K562 (cell line): Measurements from ENCODE around the gene DLGAP3. TPM values are rescaled to one million over a fixed set of nuclear protein-coding genes. Genes with fewer than 3 reads are reported as not detected.
A peak's percentile ranks its signal among the peaks of the same experiment; 100 is the strongest.

ENCODE experiments used
- ELF1 ChIP-seq: fragments of 200-800 bp; sonication (Bioruptor generic); IDR thresholded peaks from 2 replicates; pipeline ENCODE4 v1.6.1; 2016; ENCODE audit warnings: missing genetic modification characterization, missing compliant biosample characterization
- ETS2 ChIP-seq: IDR thresholded peaks from 2 replicates; pipeline ENCODE4 v1.6.1; 2016; ENCODE audit warnings: borderline replicate concordance, missing genetic modification characterization, mild to moderate bottlenecking, moderate library complexity, missing compliant biosample characterization; ENCODE audit not compliant: poor library complexity, severe bottlenecking
- HDGF ChIP-seq: fragments of 450-650 bp; IDR thresholded peaks from 2 replicates; pipeline ENCODE4 v1.6.1; 2016
- HNRNPK ChIP-seq: fragments of 200-400 bp; formaldehyde crosslinking; IDR thresholded peaks from one replicate; pipeline ENCODE4 v1.6.1; 2018; ENCODE audit warnings: mild to moderate bottlenecking, low read depth, low read length; ENCODE audit not compliant: poor library complexity, severe bottlenecking
- KDM5B ChIP-seq: fragments of 200-600 bp; sonication (generic); IDR thresholded peaks from 2 replicates; pipeline ENCODE4 v1.6.1; 2012; ENCODE audit warnings: low read depth, mild to moderate bottlenecking, moderate library complexity, low read length, control low read depth, inconsistent platforms; ENCODE audit not compliant: insufficient replicate concordance
- MEF2D ChIP-seq: conservative IDR thresholded peaks from 2 replicates; pipeline ENCODE4 v1.6.1; 2016; ENCODE audit warnings: low read depth, missing genetic modification characterization, missing compliant biosample characterization
- NFIC ChIP-seq: fragments of 450-650 bp; IDR thresholded peaks from 2 replicates; pipeline ENCODE4 v1.6.1; 2017; ENCODE audit warnings: mild to moderate bottlenecking, inconsistent platforms
- NRF1 ChIP-seq, 2 experiments: fragments of 450-650 bp; IDR thresholded peaks in 1 of 2; conservative IDR thresholded peaks in 1 of 2; 2 replicates each; pipeline ENCODE4 v1.6.1; 2014; ENCODE audit warnings: mild to moderate bottlenecking in 2 of 2
- RBM14 ChIP-seq: fragments of 200-400 bp; formaldehyde crosslinking; IDR thresholded peaks from 2 replicates; pipeline ENCODE4 v1.6.1; 2018; ENCODE audit warnings: low read depth, mild to moderate bottlenecking, low read length, moderate library complexity, borderline replicate concordance; ENCODE audit not compliant: insufficient read depth
- RUNX1 ChIP-seq: sonication (generic); IDR thresholded peaks from 2 replicates; pipeline ENCODE4 v1.6.1; 2016; ENCODE audit warnings: antibody characterized with exemption, low read depth
- TCF3 ChIP-seq: sonication (generic); formaldehyde crosslinking; IDR thresholded peaks from 2 replicates; pipeline ENCODE4 v1.4.0; 2020; ENCODE audit warnings: mild to moderate bottlenecking, missing genetic modification reagents
- TCF7L2 ChIP-seq: fragments of 150-350 bp; IDR thresholded peaks from 2 replicates; pipeline ENCODE4 v1.6.1; 2016; ENCODE audit warnings: low read depth, mild to moderate bottlenecking, low read length, moderate library complexity
- ZC3H8 ChIP-seq: fragments of 450-650 bp; IDR thresholded peaks from 2 replicates; pipeline ENCODE4 v1.6.1; 2017
- ZNF133 ChIP-seq: fragments of 250-450 bp; sonication (Bioruptor Pico); IDR thresholded peaks from 2 replicates; pipeline ENCODE4 v1.4.0; 2020; ENCODE audit warnings: mild to moderate bottlenecking
- ZNF3 ChIP-seq: fragments of 250-450 bp; sonication (Bioruptor Pico); IDR thresholded peaks from 2 replicates; pipeline ENCODE4 v1.5.0; 2021; ENCODE audit warnings: mild to moderate bottlenecking, moderate library complexity
- ZNF384 ChIP-seq: IDR thresholded peaks from 2 replicates; pipeline ENCODE4 v1.6.1; 2012; ENCODE audit warnings: low read depth, low read length, improper control_type of control experiment
- ZNF764 ChIP-seq: fragments of 250-450 bp; sonication (Bioruptor Pico); IDR thresholded peaks from 2 replicates; pipeline ENCODE4 v1.4.0; 2020; ENCODE audit warnings: low read depth, mild to moderate bottlenecking, moderate library complexity
- polyA plus RNA-seq, 8 experiments: library from polyadenylated mRNA; depleted of rRNA in 4 of 8; stranded (reverse) in 5 of 8; unstranded in 3 of 8; fragments of >200 nt; fragmentation: Nextera tagmentation in 2 of 8; fragmentation: Illumina TruSeq in 1 of 8; extraction: Ambion mirVana in 2 of 8; extraction: Trizol in 1 of 8; gene quantifications; 2 replicates each; pipeline versions ENCODE4 v1.2.1 to v1.2.3, GENCODE V29; 2011 to 2014; ENCODE audit warnings: inconsistent platforms in 1 of 8, missing spikeins in 1 of 8
- total RNA-seq, 7 experiments: library from RNA; depleted of rRNA in 6 of 7; stranded (reverse); fragments of >200 nt in 6 of 7; fragmentation: Illumina TruSeq in 2 of 7; extraction: Trizol in 2 of 7; gene quantifications; 2 replicates each; pipeline versions ENCODE4 v1.2.1 to v1.2.3, GENCODE V29; 2011 to 2021; ENCODE audit warnings: low replicate concordance in 1 of 7
- TF ChIP-seq, protein P1 (sequence below): fragments of 250-450 bp; sonication (Bioruptor Pico); IDR thresholded peaks from 2 replicates; pipeline ENCODE4 v1.9.0; 2021; ENCODE audit warnings: mild to moderate bottlenecking, inconsistent platforms
- TF ChIP-seq, protein P2 (sequence below): sonication (generic); formaldehyde crosslinking; IDR thresholded peaks from 2 replicates; pipeline ENCODE4 v1.8.0; 2022; ENCODE audit warnings: missing genetic modification reagents, mild to moderate bottlenecking, borderline replicate concordance
- TF ChIP-seq, protein P3 (sequence below): IDR thresholded peaks from 2 replicates; pipeline ENCODE4 v1.6.1; 2014; ENCODE audit warnings: antibody characterized with exemption
- TF ChIP-seq, protein P4 (sequence below): fragments of 250-450 bp; sonication (Bioruptor Pico); IDR thresholded peaks from 2 replicates; pipeline ENCODE4 v1.4.0; 2020
- TF ChIP-seq, protein P5 (sequence below): sonication (generic); formaldehyde crosslinking; IDR thresholded peaks from 2 replicates; pipeline ENCODE4 v1.8.0; 2022; ENCODE audit warnings: mild to moderate bottlenecking, missing genetic modification reagents

DLGAP3 gene
- total and polyA plus RNA-seq, 9 of the 15 experiments (the other 6 are each of a cell fraction or from before 2014, with no cell fraction given): 0.01 to 0.16 (median 0.07) TPM; not detected in 6

DNA sequence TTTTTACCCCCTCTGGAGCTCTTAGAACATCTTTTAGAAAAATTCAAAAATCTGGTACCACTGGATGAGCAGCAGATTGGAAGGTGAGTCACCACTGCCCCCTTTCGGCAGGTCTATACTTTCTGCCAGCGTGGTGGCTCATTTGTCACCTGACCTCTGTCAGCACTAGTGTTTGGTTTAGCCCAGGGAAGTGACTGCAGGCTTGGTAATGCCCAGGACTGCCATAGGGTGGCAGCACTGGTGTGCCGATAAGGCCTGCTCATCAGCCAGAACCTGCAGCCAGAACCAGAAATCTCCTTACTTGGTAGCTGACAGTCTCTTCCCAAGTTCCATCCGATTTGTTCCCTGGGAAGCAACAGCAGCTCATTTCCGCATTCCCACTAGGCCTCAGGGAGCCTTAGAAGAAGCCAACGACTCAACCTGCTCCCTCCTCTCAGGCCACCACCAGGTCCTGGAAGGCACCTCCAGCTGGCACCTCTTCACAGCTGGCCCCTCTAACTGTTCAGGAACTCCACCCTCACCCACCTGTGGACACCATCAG is 76.7 kb downstream of the DLGAP3 start (continued):
- TF ChIP-seq ZNF133 (no peak), HDGF (peak; percentile 92; the same call in 1 of the 2 replicates), ZNF764 (CRISPR knock-in tag) (peak; percentile 97), RUNX1 (no peak), KDM5B (no peak), ETS2 (no peak), NRF1 (conservative IDR thresholded peaks at IDR 0.05 in 1 of 2, IDR thresholded peaks at IDR 0.05 in 1 of 2) (no peak), MEF2D (tag) (no peak), ZNF3 (CRISPR knock-in tag) (no peak), ELF1 (tag) (no peak), RBM14 (no peak), HNRNPK (no peak), TCF7L2 (no peak), TCF3 (CRISPR knock-in tag) (peak; percentile 28; the same call in 1 of the 2 replicates), ZNF384 (peak; percentile 56; the same call in 1 of the 2 replicates), NFIC (no peak), ZC3H8 (no peak)
- TF ChIP-seq, protein P1, sequence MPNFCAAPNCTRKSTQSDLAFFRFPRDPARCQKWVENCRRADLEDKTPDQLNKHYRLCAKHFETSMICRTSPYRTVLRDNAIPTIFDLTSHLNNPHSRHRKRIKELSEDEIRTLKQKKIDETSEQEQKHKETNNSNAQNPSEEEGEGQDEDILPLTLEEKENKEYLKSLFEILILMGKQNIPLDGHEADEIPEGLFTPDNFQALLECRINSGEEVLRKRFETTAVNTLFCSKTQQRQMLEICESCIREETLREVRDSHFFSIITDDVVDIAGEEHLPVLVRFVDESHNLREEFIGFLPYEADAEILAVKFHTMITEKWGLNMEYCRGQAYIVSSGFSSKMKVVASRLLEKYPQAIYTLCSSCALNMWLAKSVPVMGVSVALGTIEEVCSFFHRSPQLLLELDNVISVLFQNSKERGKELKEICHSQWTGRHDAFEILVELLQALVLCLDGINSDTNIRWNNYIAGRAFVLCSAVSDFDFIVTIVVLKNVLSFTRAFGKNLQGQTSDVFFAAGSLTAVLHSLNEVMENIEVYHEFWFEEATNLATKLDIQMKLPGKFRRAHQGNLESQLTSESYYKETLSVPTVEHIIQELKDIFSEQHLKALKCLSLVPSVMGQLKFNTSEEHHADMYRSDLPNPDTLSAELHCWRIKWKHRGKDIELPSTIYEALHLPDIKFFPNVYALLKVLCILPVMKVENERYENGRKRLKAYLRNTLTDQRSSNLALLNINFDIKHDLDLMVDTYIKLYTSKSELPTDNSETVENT (CRISPR knock-in tag): 0 out of 2 replicates have a peak, but pooled peaks have one; percentile 31
- TF ChIP-seq, protein P2, sequence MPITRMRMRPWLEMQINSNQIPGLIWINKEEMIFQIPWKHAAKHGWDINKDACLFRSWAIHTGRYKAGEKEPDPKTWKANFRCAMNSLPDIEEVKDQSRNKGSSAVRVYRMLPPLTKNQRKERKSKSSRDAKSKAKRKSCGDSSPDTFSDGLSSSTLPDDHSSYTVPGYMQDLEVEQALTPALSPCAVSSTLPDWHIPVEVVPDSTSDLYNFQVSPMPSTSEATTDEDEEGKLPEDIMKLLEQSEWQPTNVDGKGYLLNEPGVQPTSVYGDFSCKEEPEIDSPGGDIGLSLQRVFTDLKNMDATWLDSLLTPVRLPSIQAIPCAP (CRISPR knock-in tag): no peak
- TF ChIP-seq, protein P3, sequence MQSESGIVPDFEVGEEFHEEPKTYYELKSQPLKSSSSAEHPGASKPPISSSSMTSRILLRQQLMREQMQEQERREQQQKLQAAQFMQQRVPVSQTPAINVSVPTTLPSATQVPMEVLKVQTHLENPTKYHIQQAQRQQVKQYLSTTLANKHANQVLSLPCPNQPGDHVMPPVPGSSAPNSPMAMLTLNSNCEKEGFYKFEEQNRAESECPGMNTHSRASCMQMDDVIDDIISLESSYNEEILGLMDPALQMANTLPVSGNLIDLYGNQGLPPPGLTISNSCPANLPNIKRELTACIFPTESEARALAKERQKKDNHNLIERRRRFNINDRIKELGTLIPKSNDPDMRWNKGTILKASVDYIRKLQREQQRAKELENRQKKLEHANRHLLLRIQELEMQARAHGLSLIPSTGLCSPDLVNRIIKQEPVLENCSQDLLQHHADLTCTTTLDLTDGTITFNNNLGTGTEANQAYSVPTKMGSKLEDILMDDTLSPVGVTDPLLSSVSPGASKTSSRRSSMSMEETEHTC: peak; percentile 92
- TF ChIP-seq, protein P4, sequence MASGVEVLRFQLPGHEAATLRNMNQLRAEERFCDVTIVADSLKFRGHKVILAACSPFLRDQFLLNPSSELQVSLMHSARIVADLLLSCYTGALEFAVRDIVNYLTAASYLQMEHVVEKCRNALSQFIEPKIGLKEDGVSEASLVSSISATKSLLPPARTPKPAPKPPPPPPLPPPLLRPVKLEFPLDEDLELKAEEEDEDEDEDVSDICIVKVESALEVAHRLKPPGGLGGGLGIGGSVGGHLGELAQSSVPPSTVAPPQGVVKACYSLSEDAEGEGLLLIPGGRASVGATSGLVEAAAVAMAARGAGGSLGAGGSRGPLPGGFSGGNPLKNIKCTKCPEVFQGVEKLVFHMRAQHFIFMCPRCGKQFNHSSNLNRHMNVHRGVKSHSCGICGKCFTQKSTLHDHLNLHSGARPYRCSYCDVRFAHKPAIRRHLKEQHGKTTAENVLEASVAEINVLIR (CRISPR knock-in tag): no peak
- TF ChIP-seq, protein P5, sequence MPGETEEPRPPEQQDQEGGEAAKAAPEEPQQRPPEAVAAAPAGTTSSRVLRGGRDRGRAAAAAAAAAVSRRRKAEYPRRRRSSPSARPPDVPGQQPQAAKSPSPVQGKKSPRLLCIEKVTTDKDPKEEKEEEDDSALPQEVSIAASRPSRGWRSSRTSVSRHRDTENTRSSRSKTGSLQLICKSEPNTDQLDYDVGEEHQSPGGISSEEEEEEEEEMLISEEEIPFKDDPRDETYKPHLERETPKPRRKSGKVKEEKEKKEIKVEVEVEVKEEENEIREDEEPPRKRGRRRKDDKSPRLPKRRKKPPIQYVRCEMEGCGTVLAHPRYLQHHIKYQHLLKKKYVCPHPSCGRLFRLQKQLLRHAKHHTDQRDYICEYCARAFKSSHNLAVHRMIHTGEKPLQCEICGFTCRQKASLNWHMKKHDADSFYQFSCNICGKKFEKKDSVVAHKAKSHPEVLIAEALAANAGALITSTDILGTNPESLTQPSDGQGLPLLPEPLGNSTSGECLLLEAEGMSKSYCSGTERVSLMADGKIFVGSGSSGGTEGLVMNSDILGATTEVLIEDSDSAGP (CRISPR knock-in tag): no peak
